HG02970 (cell line): ENCODE measurements around the gene TREM2.

ENCODE experiments used
- ATAC-seq: cut with Tn5 transposase; IDR thresholded peaks from one replicate; pipeline ENCODE4 v1.9.1; 2021; ENCODE audit warnings: mild to moderate bottlenecking, moderate library complexity, moderate number of reproducible peaks; ENCODE audit not compliant: unreplicated experiment, low FRiP score

TREM2 gene

GRCh38 chr6:41184761-41185160 lies 21.8 kb upstream of the TREM2 start:
- ATAC-seq, result no peak

DNA sequence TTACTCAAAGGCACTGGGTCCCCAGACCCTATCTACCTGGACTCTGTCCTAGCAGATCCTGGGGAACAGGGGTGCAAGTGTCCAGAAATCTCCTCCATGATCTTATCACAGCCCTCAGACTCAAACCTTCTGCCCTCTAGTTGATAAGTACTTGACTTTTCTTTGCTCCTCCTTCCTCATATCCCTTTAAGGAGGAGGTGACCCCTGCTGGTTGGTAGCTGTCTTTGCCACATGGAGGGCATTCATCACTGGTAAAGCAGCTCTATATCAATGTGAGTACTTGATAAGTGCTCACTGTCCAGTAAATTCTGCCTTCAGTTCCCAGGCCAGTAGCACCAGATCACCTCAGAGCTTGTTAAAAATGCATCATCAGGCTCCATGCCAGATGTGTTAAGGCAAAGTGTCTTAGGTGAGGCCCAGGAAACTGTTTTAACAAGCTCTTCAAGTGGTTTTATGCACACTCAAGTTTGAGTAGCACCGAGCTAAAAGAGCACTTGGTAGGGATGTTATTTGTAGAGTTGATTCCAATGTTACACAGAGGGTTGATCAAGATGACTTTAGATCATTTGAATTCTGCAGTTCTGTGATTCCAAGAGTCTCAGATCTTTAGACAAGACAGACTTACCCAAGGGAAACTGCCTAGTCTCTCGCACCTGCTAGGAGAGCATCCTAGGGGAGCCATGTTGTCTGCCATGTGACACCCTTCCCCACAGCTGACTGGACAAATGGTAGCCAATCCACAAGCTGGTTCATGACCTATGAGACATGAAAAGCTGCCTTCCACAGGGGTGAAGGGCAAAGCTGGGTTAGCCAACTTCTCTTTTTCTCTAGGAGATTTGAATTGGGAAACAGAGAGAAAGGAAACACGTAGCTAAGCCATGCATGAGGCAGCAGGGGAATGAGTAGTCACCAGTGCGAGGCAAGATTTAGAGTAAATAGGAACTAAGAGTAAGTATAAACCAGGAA lies 19.4 kb upstream of the TREM2 start:
- no peak for ATAC-seq

- no peak for ATAC-seq
Observed at GRCh38 chr6:41181566-41181965, 18.6 kb upstream of the TREM2 start.

- ATAC-seq, result no peak
Observed at GRCh38 chr6:41179163-41179562, 16.2 kb upstream of the TREM2 start.

- no peak for ATAC-seq
Observed at GRCh38 chr6:41177695-41178094, 14.8 kb upstream of the TREM2 start.

DNA sequence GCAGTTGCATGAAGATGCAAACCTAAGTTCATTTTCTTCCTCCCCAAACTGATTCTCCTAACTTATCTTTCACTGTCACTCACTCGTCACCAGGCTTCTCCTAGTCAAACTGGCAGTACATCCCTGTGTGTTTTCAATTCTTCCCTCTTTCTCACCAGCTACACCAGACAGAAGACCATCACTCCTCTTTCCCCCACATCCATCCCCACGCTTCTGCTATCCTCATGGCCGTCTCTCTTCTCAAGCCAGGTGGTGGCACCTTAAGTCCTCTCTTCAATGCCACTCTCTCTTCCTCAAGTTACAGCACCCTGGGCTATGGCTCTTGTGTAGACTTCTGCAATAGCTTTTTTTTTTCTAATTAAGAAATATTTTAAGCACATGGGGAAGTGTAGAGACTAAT lies 14.4 kb upstream of the TREM2 start:
- ATAC-seq, result no peak

GRCh38 chr6:41176189-41176588 lies 13.3 kb upstream of the TREM2 start:
- ATAC-seq, result no peak

DNA sequence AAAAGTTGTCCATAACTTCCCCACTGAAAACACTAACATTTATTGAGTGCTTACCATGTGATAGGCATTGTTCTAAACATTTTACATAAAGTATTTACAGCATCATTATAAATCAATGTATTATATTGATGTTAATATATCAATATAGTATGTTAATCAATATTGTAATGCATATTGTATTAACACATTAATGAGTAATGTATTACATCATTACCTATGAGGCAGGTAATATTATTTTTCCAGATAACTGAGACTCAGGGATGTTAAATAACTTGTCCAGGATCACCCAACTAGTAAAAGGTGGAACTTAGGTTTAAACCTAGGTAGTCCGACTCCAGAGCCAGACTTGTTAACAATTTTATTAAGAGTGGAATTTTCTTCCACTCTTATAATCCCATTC lies 12.2 kb upstream of the TREM2 start:
- ATAC-seq, result no peak

DNA sequence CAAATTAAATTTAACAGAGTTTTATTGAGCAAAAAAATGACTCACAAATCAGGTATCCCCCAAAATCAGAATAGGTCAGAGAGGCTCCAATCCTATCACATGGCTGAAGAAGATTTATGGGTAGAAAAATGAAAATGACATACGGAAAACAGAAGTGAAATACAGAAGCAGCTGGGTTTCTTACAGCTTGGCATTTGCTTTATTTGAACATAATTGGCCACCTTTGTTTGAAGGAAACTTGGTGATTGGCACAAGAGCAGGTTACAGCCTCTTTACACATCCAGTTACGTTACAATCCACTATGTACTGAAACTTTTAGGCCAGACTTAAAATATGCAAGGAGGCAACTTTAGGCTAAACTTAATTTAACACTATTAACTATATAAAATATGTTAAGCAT lies 11.7 kb upstream of the TREM2 start:
- ATAC-seq, result no peak

- ATAC-seq, result no peak
Observed at GRCh38 chr6:41171908-41172307, 9.0 kb upstream of the TREM2 start.

GRCh38 chr6:41170547-41171160 lies 7.7 kb upstream of the TREM2 start:
- no peak for ATAC-seq

GRCh38 chr6:41167173-41167963 lies 4.5 kb upstream of the TREM2 start:
- no peak for ATAC-seq

DNA sequence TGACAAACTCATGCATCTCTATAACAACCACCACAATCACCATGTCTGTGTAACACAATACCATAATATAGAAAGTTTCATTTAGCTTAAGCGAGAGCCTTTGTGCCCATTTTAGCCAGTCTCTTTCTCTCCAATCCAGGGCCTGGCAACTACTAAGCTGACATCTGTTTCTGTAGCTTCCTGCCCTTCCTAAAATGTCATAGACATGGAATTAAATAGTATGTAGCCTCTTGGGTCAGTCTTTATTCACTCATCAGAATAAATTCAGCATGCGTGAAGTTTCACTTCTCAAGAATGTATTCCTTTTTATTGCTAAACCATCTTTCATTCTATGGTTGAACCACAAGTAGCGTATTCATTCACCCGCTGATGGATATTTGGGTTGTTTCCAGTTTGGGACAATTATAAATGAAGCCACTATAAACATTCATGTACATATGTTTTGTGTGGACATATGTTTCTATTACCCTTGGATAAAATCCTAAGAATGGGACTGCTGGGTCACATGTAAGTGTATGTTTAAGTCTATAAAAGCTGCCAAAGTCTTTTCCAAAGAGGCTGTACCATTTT lies 1.7 kb upstream of the TREM2 start:
- no peak for ATAC-seq

DNA sequence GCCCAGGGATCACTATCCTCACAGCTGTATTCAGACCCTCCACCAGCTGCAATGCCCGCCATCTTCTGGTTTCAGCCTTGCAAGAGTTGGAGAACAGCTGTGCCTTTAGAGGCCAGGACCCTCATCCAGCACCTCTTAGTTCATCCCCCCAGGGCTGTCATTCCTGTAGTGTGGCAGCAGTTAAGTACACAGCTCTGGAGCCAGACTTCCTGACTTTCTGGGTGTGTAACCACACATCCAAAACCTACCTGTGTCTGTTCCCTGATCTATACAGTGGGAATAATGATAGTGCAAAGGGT lies 452 bp upstream of the TREM2 start:
- no peak for ATAC-seq

DNA sequence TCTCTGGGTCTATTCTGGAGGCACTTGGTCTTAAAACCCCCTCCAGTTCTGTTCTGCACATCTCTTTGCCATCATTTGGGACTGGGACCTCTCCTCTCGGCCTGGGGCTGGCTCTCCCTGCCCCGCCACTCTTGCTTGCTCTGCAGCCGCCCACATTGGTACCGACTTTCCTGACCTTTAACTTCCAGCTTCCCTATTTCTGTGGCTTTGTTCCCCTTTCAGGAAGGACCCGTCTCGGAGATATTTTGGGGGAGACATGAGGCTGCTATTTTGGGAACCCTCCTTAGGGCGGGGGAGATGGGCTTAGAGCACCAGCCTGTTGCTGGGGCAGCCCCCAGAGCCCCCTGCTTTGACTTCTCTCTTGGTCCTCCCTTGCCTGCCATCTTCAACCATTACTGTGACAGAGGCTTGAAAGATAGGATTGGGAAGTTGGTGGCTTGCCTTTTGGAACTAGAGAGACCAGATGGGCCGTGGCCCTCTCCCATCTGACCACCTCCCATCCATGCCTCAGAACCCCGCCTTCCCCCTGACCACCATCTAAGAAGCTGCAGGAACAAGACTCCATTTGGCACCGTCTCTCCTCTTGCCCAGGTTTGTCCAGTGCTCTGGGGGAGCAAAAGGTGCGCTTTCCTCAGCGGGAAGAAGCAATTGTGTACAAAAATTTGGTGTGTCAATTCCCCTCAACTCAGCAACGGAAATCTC lies 914 bp downstream of the TREM2 start:
- no peak for ATAC-seq

DNA sequence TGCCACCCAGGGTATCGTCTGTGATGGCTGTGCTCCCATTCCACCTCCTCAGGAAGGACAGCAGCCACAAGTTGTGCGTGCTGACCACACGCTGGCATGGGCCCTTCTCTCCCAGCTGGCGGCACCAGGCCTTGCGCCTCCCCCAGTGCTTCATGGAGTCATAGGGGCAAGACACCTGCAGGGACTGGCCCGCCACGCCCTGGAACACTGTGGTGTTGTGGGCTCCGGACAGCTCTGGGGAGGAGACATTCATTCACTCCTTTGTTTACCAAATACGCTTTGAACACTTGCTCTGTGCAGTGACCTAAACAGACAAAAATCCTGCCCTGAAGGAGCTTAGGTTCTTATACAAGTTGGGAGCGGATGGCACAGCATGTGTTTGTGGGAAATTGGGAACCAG lies 1.5 kb downstream of the TREM2 start:
- no peak for ATAC-seq

- ATAC-seq, result no peak
Observed at GRCh38 chr6:41160933-41161332, 2.0 kb downstream of the TREM2 start.

DNA sequence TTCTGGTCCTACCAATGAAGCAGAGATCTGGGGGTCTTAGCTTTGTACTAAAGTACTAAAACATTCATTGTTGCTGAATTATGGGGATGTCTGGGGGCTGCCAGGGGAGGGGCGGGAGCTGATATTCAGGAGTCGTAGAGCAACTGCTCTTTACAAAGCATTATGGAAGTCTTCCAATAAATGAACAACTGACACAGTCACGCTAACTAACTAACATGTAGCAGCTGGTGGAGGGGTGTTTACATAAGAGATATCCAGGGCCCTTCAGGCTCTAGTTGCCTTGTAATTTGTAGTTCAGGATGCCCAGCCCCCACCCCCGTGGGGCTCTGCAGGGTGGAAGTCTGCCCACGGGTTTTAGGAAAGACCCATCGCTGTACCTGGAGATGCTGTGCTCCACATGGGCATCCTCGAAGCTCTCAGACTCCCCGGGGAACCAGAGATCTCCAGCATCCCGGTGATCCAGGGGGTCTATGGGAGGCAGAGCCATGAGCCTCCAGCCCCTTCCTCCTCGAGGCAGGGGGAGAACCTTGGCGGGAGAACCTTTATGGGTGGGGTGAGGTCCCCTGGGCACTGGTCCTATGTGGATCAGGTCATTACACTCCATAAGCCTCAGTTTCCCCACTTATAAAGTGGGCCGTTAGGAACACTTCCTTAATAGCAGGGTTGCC lies 3.4 kb downstream of the TREM2 start:
- no peak for ATAC-seq

DNA sequence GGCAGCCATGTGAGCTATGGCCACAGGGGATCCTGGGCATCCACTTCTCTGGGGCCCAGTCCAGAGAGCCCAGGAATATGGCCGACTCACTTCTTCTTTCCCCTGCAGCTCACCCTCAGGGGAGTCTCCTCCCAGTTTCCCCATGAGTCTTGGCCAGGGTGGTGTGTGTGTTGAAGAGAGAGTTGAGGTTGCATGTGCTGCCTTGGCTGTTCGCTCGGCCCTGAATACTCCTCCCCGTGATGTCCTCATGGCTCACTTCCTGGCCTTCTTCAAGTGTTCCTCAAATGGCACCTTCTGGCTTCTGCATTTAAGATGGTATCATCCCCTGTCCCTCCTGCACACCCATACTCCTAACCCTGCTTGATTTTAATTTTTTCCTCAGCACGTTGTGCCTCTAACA lies 5.6 kb downstream of the TREM2 start:
- no peak for ATAC-seq

GRCh38 chr6:41156771-41157170 lies 6.1 kb downstream of the TREM2 start:
- ATAC-seq, result no peak
